Chondrocyte (in vitro differentiated cells): ENCODE data around the gene CRAT. TPM values are rescaled to one million over a fixed set of nuclear protein-coding genes. Genes with fewer than 3 reads are reported as not detected.

Source experiments
- DNase-seq: peaks from one replicate; pipeline ENCODE4 v3.0.0; 2021; ENCODE audit warnings: mixed read lengths, low spot score
- H3K27ac Mint-ChIP-seq: one replicate; pipeline ENCODE4 v1.8.0; 2021; ENCODE audit warnings: mild to moderate bottlenecking, moderate library complexity, mixed read lengths; ENCODE audit not compliant: unreplicated experiment
- H3K27me3 Mint-ChIP-seq: 2 replicates; pipeline ENCODE4 v1.8.0; 2021; ENCODE audit warnings: low read depth, mixed read lengths
- H3K36me3 Mint-ChIP-seq: 2 replicates; pipeline ENCODE4 v1.8.0; 2021; ENCODE audit warnings: low read depth, mixed read lengths
- H3K4me1 Mint-ChIP-seq: 2 replicates; pipeline ENCODE4 v1.8.0; 2021; ENCODE audit warnings: low read depth, mild to moderate bottlenecking, mixed read lengths
- H3K4me3 Mint-ChIP-seq: one replicate; pipeline ENCODE4 v1.8.0; 2021; ENCODE audit warnings: mild to moderate bottlenecking, moderate library complexity, mixed read lengths; ENCODE audit not compliant: unreplicated experiment
- H3K9me3 Mint-ChIP-seq: 2 replicates; pipeline ENCODE4 v1.8.0; 2021; ENCODE audit warnings: low read depth, mixed read lengths
- total RNA-seq: library from RNA; stranded (reverse); gene quantifications from 3 replicates; pipeline ENCODE4 v1.2.1, GENCODE V29; 2021
- TF ChIP-seq, protein P1 (sequence below): fragments of 200-600 bp; sonication (generic); IDR thresholded peaks from 2 replicates; pipeline ENCODE4 v1.5.0; 2021; ENCODE audit warnings: antibody characterized with exemption, mild to moderate bottlenecking, moderate library complexity

CRAT gene
- total RNA-seq, 1 donor from 2014 or later: 49.0 TPM

DNA sequence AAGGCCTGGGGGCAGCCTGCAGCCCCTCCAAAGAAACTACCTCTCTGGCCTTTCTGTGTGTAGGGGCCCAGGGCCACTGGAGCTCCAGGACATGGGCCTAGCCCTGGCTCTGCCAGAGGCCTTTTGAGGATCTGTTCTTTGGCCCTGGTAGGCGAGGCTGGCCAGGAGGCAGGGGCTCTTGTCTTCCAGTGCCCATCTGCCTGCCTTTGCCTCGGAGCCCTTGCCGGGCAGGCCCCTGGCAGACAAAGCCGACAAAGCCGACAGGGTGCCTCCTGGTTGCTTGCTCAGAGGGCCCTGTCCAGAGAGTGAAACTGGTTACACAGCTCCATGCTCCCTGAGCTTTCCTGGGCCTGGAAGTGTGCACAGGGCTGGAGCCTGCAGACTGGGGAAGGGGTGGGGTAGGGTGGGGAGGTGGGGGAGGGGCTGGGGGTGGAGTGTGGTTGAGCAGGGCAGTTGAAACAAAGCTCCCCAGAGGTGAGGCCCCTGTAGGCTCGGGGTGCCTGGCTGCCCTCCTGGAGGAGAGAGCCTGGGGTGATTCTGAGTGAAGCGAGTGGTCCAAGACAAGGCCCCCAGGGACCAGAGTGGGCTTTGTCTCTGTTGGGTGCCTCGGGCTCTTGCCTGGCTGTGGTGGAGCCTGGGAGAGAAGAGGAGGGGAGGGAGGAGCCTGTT is 29.9 kb upstream of the CRAT start:
- Mint-ChIP-seq H3K9me3 (no peaks in the 10 kb centered on the region), H3K27me3 (no peaks in the 10 kb centered on the region), H3K4me3 (peak overlapping the region; percentile 72), H3K27ac (peak overlapping the region; percentile 100), H3K4me1 (peaks cover 80% of the 10 kb centered on the region), H3K36me3 (peaks cover 7% of the 10 kb centered on the region)
- DNase-seq: no peak
- TF ChIP-seq, protein P1, sequence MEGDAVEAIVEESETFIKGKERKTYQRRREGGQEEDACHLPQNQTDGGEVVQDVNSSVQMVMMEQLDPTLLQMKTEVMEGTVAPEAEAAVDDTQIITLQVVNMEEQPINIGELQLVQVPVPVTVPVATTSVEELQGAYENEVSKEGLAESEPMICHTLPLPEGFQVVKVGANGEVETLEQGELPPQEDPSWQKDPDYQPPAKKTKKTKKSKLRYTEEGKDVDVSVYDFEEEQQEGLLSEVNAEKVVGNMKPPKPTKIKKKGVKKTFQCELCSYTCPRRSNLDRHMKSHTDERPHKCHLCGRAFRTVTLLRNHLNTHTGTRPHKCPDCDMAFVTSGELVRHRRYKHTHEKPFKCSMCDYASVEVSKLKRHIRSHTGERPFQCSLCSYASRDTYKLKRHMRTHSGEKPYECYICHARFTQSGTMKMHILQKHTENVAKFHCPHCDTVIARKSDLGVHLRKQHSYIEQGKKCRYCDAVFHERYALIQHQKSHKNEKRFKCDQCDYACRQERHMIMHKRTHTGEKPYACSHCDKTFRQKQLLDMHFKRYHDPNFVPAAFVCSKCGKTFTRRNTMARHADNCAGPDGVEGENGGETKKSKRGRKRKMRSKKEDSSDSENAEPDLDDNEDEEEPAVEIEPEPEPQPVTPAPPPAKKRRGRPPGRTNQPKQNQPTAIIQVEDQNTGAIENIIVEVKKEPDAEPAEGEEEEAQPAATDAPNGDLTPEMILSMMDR: no peak

- Mint-ChIP-seq H3K9me3 (no peaks in the 10 kb centered on the region), H3K4me3 (peak overlapping the region; percentile 72), H3K27me3 (no peaks in the 10 kb centered on the region), H3K36me3 (peaks cover 7% of the 10 kb centered on the region), H3K4me1 (peaks cover 74% of the 10 kb centered on the region), H3K27ac (peak overlapping the region; percentile 100)
- TF ChIP-seq, protein P1: no peak
- DNase-seq: no peak
These were observed 29.4 kb upstream of the CRAT start for GRCh38 chr9:129139993-129140396.

- no peak for DNase-seq
- Mint-ChIP-seq H3K36me3 (peaks cover 8% of the 10 kb centered on the region), H3K27me3 (no peaks in the 10 kb centered on the region), H3K4me1 (peaks cover 72% of the 10 kb centered on the region), H3K4me3 (peak overlapping the region; percentile 72), H3K9me3 (no peaks in the 10 kb centered on the region), H3K27ac (peak overlapping the region; percentile 100)
- TF ChIP-seq, protein P1: peak; percentile 99
These were observed 28.8 kb upstream of the CRAT start for GRCh38 chr9:129139233-129139992.

GRCh38 chr9:129138476-129139232 is 28.1 kb upstream of the CRAT start:
- Mint-ChIP-seq H3K27ac (peak overlapping the region; percentile 100), H3K4me1 (peaks cover 69% of the 10 kb centered on the region), H3K27me3 (no peaks in the 10 kb centered on the region), H3K36me3 (peaks cover 6% of the 10 kb centered on the region), H3K9me3 (no peaks in the 10 kb centered on the region), H3K4me3 (peak overlapping the region; percentile 72)
- DNase-seq: no peak
- TF ChIP-seq, protein P1: no peak

- peaks cover 7% of the 10 kb centered on the region for H3K36me3 Mint-ChIP-seq
- H3K4me1 Mint-ChIP-seq: peaks cover 64% of the 10 kb centered on the region
- no peaks in the 10 kb centered on the region for H3K9me3 Mint-ChIP-seq
- H3K27me3 Mint-ChIP-seq: no peaks in the 10 kb centered on the region
- peak overlapping the region; percentile 100 for H3K27ac Mint-ChIP-seq
- no peak for DNase-seq
- TF ChIP-seq, protein P1: no peak
- no peak overlapping the region for H3K4me3 Mint-ChIP-seq
These were observed 27.5 kb upstream of the CRAT start for GRCh38 chr9:129138144-129138462.
